Measurements from ENCODE around the gene CDH3.
A peak's percentile ranks its signal among the peaks of the same experiment; 100 is the strongest.

CDH3 gene

GRCh38 chr16:68732042-68732680 is 87.1 kb downstream of the CDH3 start:
- H3K4me3 ChIP-seq (ENCODE audit: low read depth, low read length) = no peak overlapping the region
- TF ChIP-seq CTCF (IDR thresholded peaks at IDR 0.05; ENCODE audit: insufficient read depth, low read depth, low read length, missing control alignments) = no peak
- no peak for DNase-seq (ENCODE audit: low read depth)

GRCh38 chr16:68732741-68733399 is 87.8 kb downstream of the CDH3 start:
- no peak overlapping the region for H3K4me3 ChIP-seq (ENCODE audit: low read depth, low read length)
- DNase-seq (ENCODE audit: low read depth) = no peak

GRCh38 chr16:68733570-68733969 is 88.5 kb downstream of the CDH3 start:
- TF ChIP-seq CTCF (IDR thresholded peaks at IDR 0.05; ENCODE audit: insufficient read depth, low read depth, low read length, missing control alignments) = no peak
- no peak for DNase-seq (ENCODE audit: low read depth)
- no peak overlapping the region for H3K4me3 ChIP-seq (ENCODE audit: low read depth, low read length)

More at GRCh38 chr16:68732741-68733399, 87.8 kb downstream of the CDH3 start:
- TF ChIP-seq CTCF (IDR thresholded peaks at IDR 0.05; ENCODE audit: insufficient read depth, low read depth, low read length, missing control alignments) = no peak

- TF ChIP-seq CTCF (IDR thresholded peaks at IDR 0.05; ENCODE audit: insufficient read depth, low read depth, low read length, missing control alignments) = no peak
- H3K4me3 ChIP-seq (ENCODE audit: low read depth, low read length) = no peak overlapping the region
- no peak for DNase-seq (ENCODE audit: low read depth)
Measured at GRCh38 chr16:68734782-68735181, 89.7 kb downstream of the CDH3 start.

- no peak for TF ChIP-seq CTCF (IDR thresholded peaks at IDR 0.05; ENCODE audit: insufficient read depth, low read depth, low read length, missing control alignments)
- DNase-seq (ENCODE audit: low read depth) = no peak
- H3K4me3 ChIP-seq (ENCODE audit: low read depth, low read length) = peak overlapping the region; percentile 37
Measured at GRCh38 chr16:68736561-68736960, 91.5 kb downstream of the CDH3 start.

- DNase-seq (ENCODE audit: low read depth) = peak; percentile 52
- H3K4me3 ChIP-seq (ENCODE audit: low read depth, low read length) = peak within 1 kb of the TSS; percentile 37
Measured at GRCh38 chr16:68737046-68737729, 92.1 kb downstream of the CDH3 start, which contains the start of gene CDH1. TSS of gene CDH1 (plus strand) at chr16:68737292. CDS start at chr16:68737416, 124 bp downstream.

More at GRCh38 chr16:68737046-68737729, 92.1 kb downstream of the CDH3 start, which contains the start of gene CDH1:
- TF ChIP-seq CTCF (IDR thresholded peaks at IDR 0.05; ENCODE audit: insufficient read depth, low read depth, low read length, missing control alignments) = no peak
